H9 (cell line): ENCODE results near the gene DKKL1. TPM values are rescaled to one million over a fixed set of nuclear protein-coding genes. Genes with fewer than 3 reads are reported as not detected.

ENCODE experiments used
- DNase-seq: peaks from one replicate; pipeline ENCODE4 v3.0.0-alpha.2; 2017
- H2AFZ ChIP-seq: one replicate; pipeline ENCODE4 v1.6.1; 2013; ENCODE audit warnings: mild to moderate bottlenecking, low read length, control low read depth, moderate library complexity
- H2AK5ac ChIP-seq: 2 replicates; pipeline ENCODE4 v1.6.1; 2013; ENCODE audit warnings: low read length, control low read depth, mixed read lengths; ENCODE audit not compliant: insufficient read length
- H2BK120ac ChIP-seq: one replicate; pipeline ENCODE4 v1.6.1; 2013; ENCODE audit warnings: low read depth, mild to moderate bottlenecking, low read length, control low read depth, inconsistent platforms; ENCODE audit not compliant: poor library complexity, severe bottlenecking
- H2BK12ac ChIP-seq: 2 replicates; pipeline ENCODE4 v1.6.1; 2013; ENCODE audit warnings: low read length, control low read depth, mixed read lengths, low read depth; ENCODE audit not compliant: insufficient read length
- H2BK15ac ChIP-seq: 2 replicates; pipeline ENCODE4 v1.6.1; 2013; ENCODE audit warnings: low read depth, low read length, control low read depth
- H2BK20ac ChIP-seq: one replicate; pipeline ENCODE4 v1.6.1; 2013; ENCODE audit warnings: low read depth, mild to moderate bottlenecking, low read length, control low read depth, inconsistent platforms; ENCODE audit not compliant: poor library complexity, severe bottlenecking
- H2BK5ac ChIP-seq: 2 replicates; pipeline ENCODE4 v1.6.1; 2013; ENCODE audit warnings: low read length, control low read depth, mixed read lengths; ENCODE audit not compliant: insufficient read length
- H3K14ac ChIP-seq: 2 replicates; pipeline ENCODE4 v1.6.1; 2013; ENCODE audit warnings: low read length, control low read depth; ENCODE audit not compliant: insufficient read depth
- H3K18ac ChIP-seq: 2 replicates; pipeline ENCODE4 v1.6.1; 2013; ENCODE audit warnings: low read depth, mild to moderate bottlenecking, mixed read lengths, low read length, control low read depth; ENCODE audit not compliant: insufficient read length
- H3K23ac ChIP-seq: 2 replicates; pipeline ENCODE4 v1.6.1; 2013; ENCODE audit warnings: low read length, control low read depth, mixed read lengths, low read depth; ENCODE audit not compliant: insufficient read length
- H3K23me2 ChIP-seq: 2 replicates; pipeline ENCODE4 v1.6.1; 2013; ENCODE audit warnings: low read depth, mild to moderate bottlenecking, mixed read lengths, low read length, control low read depth; ENCODE audit not compliant: insufficient read length, poor library complexity, severe bottlenecking
- H3K27ac ChIP-seq: 2 replicates; pipeline ENCODE4 v1.5.1; 2013; ENCODE audit warnings: low read length, control low read depth, mixed read lengths, low read depth; ENCODE audit not compliant: insufficient read length
- H3K27me3 ChIP-seq: 2 replicates; pipeline ENCODE4 v1.6.1; 2013; ENCODE audit warnings: low read length, control low read depth, inconsistent platforms; ENCODE audit not compliant: insufficient read depth
- H3K4ac ChIP-seq: 2 replicates; pipeline ENCODE4 v1.6.1; 2013; ENCODE audit warnings: low read depth, mild to moderate bottlenecking, control low read depth, inconsistent platforms, low read length, moderate library complexity
- H3K4me1 ChIP-seq: 2 replicates; pipeline ENCODE4 v1.6.1; 2013; ENCODE audit warnings: low read length, control low read depth, inconsistent platforms; ENCODE audit not compliant: insufficient read depth
- H3K4me2 ChIP-seq: 2 replicates; pipeline ENCODE4 v1.6.1; 2013; ENCODE audit warnings: low read length, control low read depth, mixed read lengths; ENCODE audit not compliant: insufficient read length, insufficient read depth
- H3K56ac ChIP-seq: 2 replicates; pipeline ENCODE4 v1.6.1; 2013; ENCODE audit warnings: low read depth, mild to moderate bottlenecking, mixed read lengths, low read length, control low read depth; ENCODE audit not compliant: insufficient read length
- H3K79me1 ChIP-seq: 2 replicates; pipeline ENCODE4 v1.6.1; 2013; ENCODE audit warnings: low read depth, mild to moderate bottlenecking, moderate library complexity, low read length, control low read depth, inconsistent platforms; ENCODE audit not compliant: insufficient read depth, poor library complexity, severe bottlenecking
- H3K79me2 ChIP-seq: 2 replicates; pipeline ENCODE4 v1.6.1; 2013; ENCODE audit warnings: low read length, control low read depth, inconsistent platforms; ENCODE audit not compliant: insufficient read depth
- H3K9ac ChIP-seq: 2 replicates; pipeline ENCODE4 v1.6.1; 2013; ENCODE audit warnings: low read length, control low read depth, mixed read lengths; ENCODE audit not compliant: insufficient read length; ENCODE audit errors: extremely low read depth
- H3K9me3 ChIP-seq: one replicate; pipeline ENCODE4 v1.6.1; 2013; ENCODE audit warnings: low read depth, low read length, inconsistent platforms; ENCODE audit not compliant: control insufficient read depth
- H3T11ph ChIP-seq: one replicate; pipeline ENCODE4 v1.6.1; 2013; ENCODE audit warnings: mild to moderate bottlenecking, low read length, control low read depth, inconsistent platforms
- H4K20me1 ChIP-seq: one replicate; pipeline ENCODE4 v1.6.1; 2013; ENCODE audit not compliant: control insufficient read depth, insufficient read length, insufficient read depth
- H4K5ac ChIP-seq: 2 replicates; pipeline ENCODE4 v1.6.1; 2013; ENCODE audit warnings: low read depth, mild to moderate bottlenecking, mixed read lengths, low read length, control low read depth; ENCODE audit not compliant: insufficient read length
- H4K8ac ChIP-seq: replicated peaks from 2 replicates; pipeline ENCODE4 v1.6.1; 2013; ENCODE audit warnings: low read length, control low read depth, mixed read lengths, low read depth; ENCODE audit not compliant: insufficient read length
- H4K91ac ChIP-seq: 2 replicates; pipeline ENCODE4 v1.6.1; 2013; ENCODE audit warnings: low read depth, mild to moderate bottlenecking, moderate library complexity, mixed read lengths, low read length, control low read depth; ENCODE audit not compliant: insufficient read length
- H3K27ac Mint-ChIP-seq, 3 experiments: 2 replicates in 2 of 3; 3 replicates in 1 of 3; pipeline ENCODE4 v1.8.0; 2020 to 2021; ENCODE audit warnings: mixed read lengths in 3 of 3, mild to moderate bottlenecking in 1 of 3, moderate library complexity in 1 of 3
- H3K27me3 Mint-ChIP-seq: 2 replicates; pipeline ENCODE4 v1.8.0; 2021; ENCODE audit warnings: low read depth, mild to moderate bottlenecking, moderate library complexity, mixed read lengths
- H3K36me3 Mint-ChIP-seq, 3 experiments: 2 replicates in 2 of 3; 3 replicates in 1 of 3; pipeline ENCODE4 v1.8.0; 2020 to 2021; ENCODE audit warnings: low read depth in 3 of 3, mixed read lengths in 3 of 3; ENCODE audit not compliant: insufficient read depth in 1 of 3
- H3K4me1 Mint-ChIP-seq, 2 experiments: 2 replicates each; pipeline ENCODE4 v1.8.0; 2020; ENCODE audit warnings: mixed read lengths in 2 of 2
- H3K4me3 Mint-ChIP-seq, 2 experiments: 2 replicates in 1 of 2; 3 replicates in 1 of 2; pipeline ENCODE4 v1.8.0; 2020 to 2021; ENCODE audit warnings: mild to moderate bottlenecking in 2 of 2, mixed read lengths in 2 of 2, moderate library complexity in 1 of 2
- H3K9me3 Mint-ChIP-seq, 2 experiments: 2 replicates in 1 of 2; 3 replicates in 1 of 2; pipeline ENCODE4 v1.8.0; 2020; ENCODE audit warnings: mild to moderate bottlenecking in 2 of 2, mixed read lengths in 2 of 2, moderate library complexity in 1 of 2
- WGBS: extraction: QIAGEN DNeasy Blood & Tissue Kit; methylation state at CpG from one replicate; pipeline ENCODE4 v1.1.7; 2013; ENCODE audit warnings: missing lambda C conversion rate, low lambda C conversion rate, mixed read lengths; ENCODE audit not compliant: insufficient read length; ENCODE audit errors: extremely low coverage; 5-methylcytosine and 5-hydroxymethylcytosine counted together
- total RNA-seq: library from RNA; stranded (reverse); gene quantifications from 2 replicates; pipeline ENCODE4 v1.2.1, GENCODE V29; 2021
- TF ChIP-seq, protein P1 (sequence below): fragments of 200-600 bp; sonication (generic); conservative IDR thresholded peaks from 3 replicates; pipeline ENCODE4 v1.8.0; 2021; ENCODE audit warnings: antibody characterized with exemption, mild to moderate bottlenecking

The DKKL1 gene
- total RNA-seq, 1 experiment from 2014 or later: 3.5 TPM

DNA sequence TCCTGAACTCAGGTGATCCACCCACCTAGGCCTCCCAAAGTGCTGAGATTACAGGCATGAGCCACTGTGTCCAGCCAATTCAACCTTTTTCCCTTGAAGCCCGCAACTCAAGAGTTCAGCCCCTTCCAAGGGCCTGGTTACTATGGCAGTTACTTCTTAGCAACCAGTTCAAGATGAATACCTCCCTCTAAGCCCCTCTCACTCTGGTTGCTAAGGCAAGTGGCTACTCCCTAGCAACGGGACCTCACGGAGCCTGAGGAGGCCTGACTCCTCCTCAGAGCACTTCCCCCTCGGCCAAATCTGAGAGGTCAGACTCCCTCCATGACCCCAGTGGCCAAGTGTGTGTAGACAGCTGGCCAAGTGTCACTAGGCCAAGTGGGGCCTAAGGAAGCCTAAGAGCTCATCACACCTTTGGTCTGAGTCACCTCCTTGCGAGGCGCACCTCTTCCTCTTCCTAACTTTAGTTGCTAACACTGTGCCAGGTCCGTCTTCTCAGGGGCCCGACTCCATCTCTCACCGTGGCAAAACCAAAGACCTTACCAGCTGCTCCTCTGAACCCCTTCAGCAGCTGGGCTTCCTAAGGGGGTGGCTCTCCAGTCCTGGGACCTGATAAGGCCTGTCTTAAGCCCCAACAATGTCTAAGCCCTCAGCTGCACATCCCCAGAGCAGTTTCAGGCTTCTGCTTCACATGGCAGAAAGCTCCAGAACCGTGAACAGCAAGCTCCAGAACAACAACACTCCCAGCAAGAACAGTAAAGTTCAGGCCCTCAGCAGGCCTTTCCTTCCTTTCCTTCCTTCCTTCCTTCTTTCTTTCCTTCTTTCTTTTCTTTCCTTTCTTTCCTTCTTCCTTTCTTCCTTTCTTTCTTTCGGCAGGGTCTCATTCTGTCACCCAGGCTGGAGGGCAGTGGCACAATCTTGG is 18.9 kb upstream of the DKKL1 start:
- H2AK5ac ChIP-seq: no peak overlapping the region
- TF ChIP-seq, protein P1, sequence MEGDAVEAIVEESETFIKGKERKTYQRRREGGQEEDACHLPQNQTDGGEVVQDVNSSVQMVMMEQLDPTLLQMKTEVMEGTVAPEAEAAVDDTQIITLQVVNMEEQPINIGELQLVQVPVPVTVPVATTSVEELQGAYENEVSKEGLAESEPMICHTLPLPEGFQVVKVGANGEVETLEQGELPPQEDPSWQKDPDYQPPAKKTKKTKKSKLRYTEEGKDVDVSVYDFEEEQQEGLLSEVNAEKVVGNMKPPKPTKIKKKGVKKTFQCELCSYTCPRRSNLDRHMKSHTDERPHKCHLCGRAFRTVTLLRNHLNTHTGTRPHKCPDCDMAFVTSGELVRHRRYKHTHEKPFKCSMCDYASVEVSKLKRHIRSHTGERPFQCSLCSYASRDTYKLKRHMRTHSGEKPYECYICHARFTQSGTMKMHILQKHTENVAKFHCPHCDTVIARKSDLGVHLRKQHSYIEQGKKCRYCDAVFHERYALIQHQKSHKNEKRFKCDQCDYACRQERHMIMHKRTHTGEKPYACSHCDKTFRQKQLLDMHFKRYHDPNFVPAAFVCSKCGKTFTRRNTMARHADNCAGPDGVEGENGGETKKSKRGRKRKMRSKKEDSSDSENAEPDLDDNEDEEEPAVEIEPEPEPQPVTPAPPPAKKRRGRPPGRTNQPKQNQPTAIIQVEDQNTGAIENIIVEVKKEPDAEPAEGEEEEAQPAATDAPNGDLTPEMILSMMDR: no peak
- Mint-ChIP-seq H3K9me3 (peaks cover 0 to 3% of the 10 kb centered on the region in 2 experiments; a peak in 2 of 5 replicates), H3K27ac (peak overlapping the region in 2 of 3 experiments; percentile 11 to 52; a peak in 2 of 7 replicates), H3K36me3 (peaks cover 65 to 99% (median 95%) of the 10 kb centered on the region in 3 experiments), H3K4me1 (peaks cover 8 to 16% of the 10 kb centered on the region in 2 experiments), H3K4me3 (peak overlapping the region in 1 of 2 experiments; percentile 46; a peak in 2 of 5 replicates), H3K27me3 (no peaks in the 10 kb centered on the region)
- no peaks in the 10 kb centered on the region for H3K23me2 ChIP-seq
- no peaks in the 10 kb centered on the region for H3K9me3 ChIP-seq
- H3K79me2 ChIP-seq: no peaks in the 10 kb centered on the region
- H3K18ac ChIP-seq: no peak overlapping the region
- no peak overlapping the region for H3K56ac ChIP-seq
- no peaks in the 10 kb centered on the region for H3K27me3 ChIP-seq
- H4K91ac ChIP-seq: no peak overlapping the region
- H4K5ac ChIP-seq: no peak overlapping the region
- no peaks in the 10 kb centered on the region for H3K4me1 ChIP-seq
- no peak overlapping the region for H3K4ac ChIP-seq
- H2BK12ac ChIP-seq: no peak overlapping the region
- no CpG with 5 or more reads among the region's 11 CpGs for WGBS
- no peak overlapping the region for H3T11ph ChIP-seq
- H2AFZ ChIP-seq: no peak overlapping the region
- H4K20me1 ChIP-seq: no peaks in the 10 kb centered on the region
- H2BK15ac ChIP-seq: no peak overlapping the region
- H3K14ac ChIP-seq: no peak overlapping the region
- no peak overlapping the region for H2BK20ac ChIP-seq
- no peak overlapping the region for H2BK120ac ChIP-seq
- H3K4me2 ChIP-seq: no peak overlapping the region
- no peak overlapping the region for H2BK5ac ChIP-seq
- no peak overlapping the region for H3K27ac ChIP-seq
- DNase-seq: no peak
- H3K9ac ChIP-seq: no peak overlapping the region
- no peak overlapping the region for H3K23ac ChIP-seq
- H3K79me1 ChIP-seq: no peaks in the 10 kb centered on the region
- no peak overlapping the region for H4K8ac ChIP-seq
